CD4-positive, alpha-beta T cell treated with Interleukin-2 at 100 ng/mL for 4 hours (primary cell): Measurements from ENCODE around the gene EGF.

ENCODE experiments used
- DNase-seq: peaks from one replicate; pipeline ENCODE4 v3.0.0-alpha.2; 2020; ENCODE audit warnings: low spot score

The EGF gene

GRCh38 chr4:109962401-109962800 lies 49.7 kb downstream of the EGF start:
- DNase-seq, result no peak

GRCh38 chr4:109966891-109967481 lies 54.3 kb downstream of the EGF start:
- no peak for DNase-seq

- no peak for DNase-seq
Observed at GRCh38 chr4:109967798-109968520, 55.3 kb downstream of the EGF start.

- no peak for DNase-seq
Observed at GRCh38 chr4:109969087-109969486, 56.4 kb downstream of the EGF start.

- no peak for DNase-seq
Observed at GRCh38 chr4:109969919-109970318, 57.2 kb downstream of the EGF start.

GRCh38 chr4:109972786-109973528 lies 60.3 kb downstream of the EGF start:
- no peak for DNase-seq

GRCh38 chr4:109973529-109973905 lies 60.8 kb downstream of the EGF start:
- DNase-seq, result no peak

- DNase-seq, result no peak
Observed at GRCh38 chr4:109976189-109976588, 63.5 kb downstream of the EGF start.

GRCh38 chr4:109977854-109978501 lies 65.3 kb downstream of the EGF start:
- peak; percentile 33 for DNase-seq

GRCh38 chr4:109978704-109979454 lies 66.2 kb downstream of the EGF start:
- no peak for DNase-seq

- no peak for DNase-seq
Observed at GRCh38 chr4:109979920-109980717, 67.4 kb downstream of the EGF start.

- no peak for DNase-seq
Observed at GRCh38 chr4:109981936-109982335, 69.3 kb downstream of the EGF start.

- no peak for DNase-seq
Observed at GRCh38 chr4:109982521-109982920, 69.8 kb downstream of the EGF start.

- DNase-seq, result no peak
Observed at GRCh38 chr4:109985993-109986974, 73.6 kb downstream of the EGF start.

GRCh38 chr4:109989044-109989443 lies 76.4 kb downstream of the EGF start:
- DNase-seq, result no peak

GRCh38 chr4:109989618-109990017 lies 76.9 kb downstream of the EGF start:
- DNase-seq, result no peak

- DNase-seq, result no peak
Observed at GRCh38 chr4:109990261-109991257, 77.9 kb downstream of the EGF start.

GRCh38 chr4:109993116-109993515 lies 80.4 kb downstream of the EGF start:
- no peak for DNase-seq

GRCh38 chr4:109994415-109994827 lies 81.7 kb downstream of the EGF start:
- no peak for DNase-seq
